Memory B cell (primary cell): Measurements from ENCODE around the gene ZBTB2.
"Not testable (repeated sequence)": the region's sequence is repeated elsewhere in the genome, so short reads cannot be mapped to it uniquely, and the experiment has no call there.

Experiments used
- ATAC-seq: fragments of 150-1000 bp; cut with Tn5 transposase; 2 replicates; pipeline ENCODE4 v1.10.0; 2021; ENCODE audit warnings: low read depth, mild to moderate bottlenecking, moderate library complexity
- DNase-seq, 2 donors: peaks; one replicate each; pipeline ENCODE4 v3.0.0; 2022; ENCODE audit warnings: low spot score in 2 of 2
- H3K27ac Mint-ChIP-seq: one replicate; pipeline ENCODE4 v1.8.0; 2022; ENCODE audit warnings: mild to moderate bottlenecking, moderate library complexity, mixed read lengths
- H3K27me3 Mint-ChIP-seq: one replicate; pipeline ENCODE4 v1.8.0; 2022; ENCODE audit warnings: mixed read lengths
- H3K36me3 Mint-ChIP-seq: one replicate; pipeline ENCODE4 v1.8.0; 2022; ENCODE audit warnings: mild to moderate bottlenecking, mixed read lengths
- H3K4me1 Mint-ChIP-seq: one replicate; pipeline ENCODE4 v1.8.0; 2022; ENCODE audit warnings: mixed read lengths
- H3K4me3 Mint-ChIP-seq: one replicate; pipeline ENCODE4 v1.8.0; 2022; ENCODE audit warnings: mild to moderate bottlenecking, moderate library complexity, mixed read lengths
- H3K9me3 Mint-ChIP-seq: one replicate; pipeline ENCODE4 v1.8.0; 2022; ENCODE audit warnings: mixed read lengths

ZBTB2 gene

DNA sequence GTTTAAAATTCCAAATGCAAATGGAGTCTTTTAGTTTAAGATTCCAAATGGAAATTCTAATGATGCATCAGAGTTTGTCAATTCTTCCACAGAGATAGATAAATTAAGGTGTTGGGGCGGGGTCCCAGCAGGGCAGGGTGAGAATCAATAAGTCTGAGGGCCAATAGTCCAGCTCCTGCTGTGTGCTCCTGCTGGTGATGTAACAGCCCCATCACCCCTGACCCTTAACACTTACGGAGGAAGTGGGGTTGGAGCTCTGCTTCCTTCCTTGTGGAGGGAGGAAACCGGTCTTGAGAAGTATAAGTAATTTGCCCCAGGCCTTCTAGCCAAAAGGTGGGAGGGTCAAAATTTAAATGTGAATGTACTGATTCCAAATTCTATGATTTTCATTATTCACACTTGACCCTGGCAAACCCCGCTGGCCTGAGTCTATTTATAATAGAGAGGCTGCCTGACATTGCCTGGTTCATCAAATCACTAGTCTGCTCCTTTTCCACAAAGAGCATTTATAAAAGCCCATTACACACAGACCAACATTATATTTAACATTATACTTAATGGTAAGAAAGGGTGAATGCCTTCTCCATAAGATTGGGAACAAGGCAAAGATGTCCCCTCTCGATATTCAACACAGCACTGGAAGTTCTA lies 17.2 kb downstream of the ZBTB2 start:
- no peak overlapping the region for H3K27ac Mint-ChIP-seq
- H3K27me3 Mint-ChIP-seq: no peaks in the 10 kb centered on the region
- H3K4me1 Mint-ChIP-seq: peaks cover 29% of the 10 kb centered on the region
- ATAC-seq (no peak), DNase-seq (no peak)
- no peaks in the 10 kb centered on the region for H3K9me3 Mint-ChIP-seq
- peaks cover 21% of the 10 kb centered on the region for H3K36me3 Mint-ChIP-seq
- H3K4me3 Mint-ChIP-seq: no peak overlapping the region

GRCh38 chr6:151372164-151372563 lies 19.2 kb downstream of the ZBTB2 start:
- DNase-seq: no peak
- ATAC-seq: no peak
- H3K4me3 Mint-ChIP-seq: no peak overlapping the region
- H3K36me3 Mint-ChIP-seq: peaks cover 25% of the 10 kb centered on the region
- no peaks in the 10 kb centered on the region for H3K27me3 Mint-ChIP-seq
- H3K9me3 Mint-ChIP-seq: no peaks in the 10 kb centered on the region
- peaks cover 23% of the 10 kb centered on the region for H3K4me1 Mint-ChIP-seq
- no peak overlapping the region for H3K27ac Mint-ChIP-seq

DNA sequence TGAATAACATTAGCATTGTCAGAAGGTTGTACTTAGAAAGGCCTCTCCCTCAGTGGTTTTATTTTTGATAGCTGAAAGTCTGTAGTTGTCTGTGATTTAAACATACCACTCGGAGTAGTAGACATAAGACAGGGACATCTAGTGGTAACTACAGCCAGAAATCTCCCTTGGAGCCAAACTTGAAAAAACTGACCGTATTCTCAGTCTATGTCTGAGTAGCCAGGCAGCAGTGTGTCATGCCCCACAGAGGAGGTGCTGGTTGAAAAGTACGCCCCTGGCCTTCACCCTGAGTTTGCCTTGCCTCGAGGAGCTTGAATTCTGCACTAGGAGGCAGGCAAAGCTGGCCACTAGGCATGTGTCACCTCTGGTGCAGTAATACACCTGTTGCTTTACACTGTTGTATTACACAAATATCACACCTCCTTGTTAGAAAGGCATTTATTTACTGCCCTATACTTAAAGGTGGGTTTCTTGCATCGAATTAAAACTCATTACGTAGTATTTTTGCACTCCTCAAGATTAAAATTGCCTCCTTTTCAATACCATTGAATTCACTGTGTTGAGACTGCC lies 20.8 kb downstream of the ZBTB2 start:
- Mint-ChIP-seq H3K27ac (no peak overlapping the region), H3K27me3 (no peaks in the 10 kb centered on the region), H3K4me3 (no peak overlapping the region), H3K9me3 (no peaks in the 10 kb centered on the region), H3K36me3 (peaks cover 35% of the 10 kb centered on the region), H3K4me1 (peaks cover 11% of the 10 kb centered on the region)
- ATAC-seq (no peak), DNase-seq (no peak)

GRCh38 chr6:151365233-151365632 lies 26.1 kb downstream of the ZBTB2 start:
- Mint-ChIP-seq H3K27ac (no peak overlapping the region), H3K4me1 (no peaks in the 10 kb centered on the region), H3K9me3 (no peaks in the 10 kb centered on the region), H3K36me3 (peaks cover 31% of the 10 kb centered on the region), H3K4me3 (no peak overlapping the region), H3K27me3 (no peaks in the 10 kb centered on the region)
- ATAC-seq: no peak
- DNase-seq: no peak

- ATAC-seq (no peak), DNase-seq (no peak)
- Mint-ChIP-seq H3K9me3 (no peaks in the 10 kb centered on the region), H3K27me3 (no peaks in the 10 kb centered on the region), H3K27ac (no peak overlapping the region), H3K4me3 (no peak overlapping the region), H3K36me3 (peaks cover 12% of the 10 kb centered on the region), H3K4me1 (no peaks in the 10 kb centered on the region)
Observed at GRCh38 chr6:151359486-151359885, 31.9 kb downstream of the ZBTB2 start.

DNA sequence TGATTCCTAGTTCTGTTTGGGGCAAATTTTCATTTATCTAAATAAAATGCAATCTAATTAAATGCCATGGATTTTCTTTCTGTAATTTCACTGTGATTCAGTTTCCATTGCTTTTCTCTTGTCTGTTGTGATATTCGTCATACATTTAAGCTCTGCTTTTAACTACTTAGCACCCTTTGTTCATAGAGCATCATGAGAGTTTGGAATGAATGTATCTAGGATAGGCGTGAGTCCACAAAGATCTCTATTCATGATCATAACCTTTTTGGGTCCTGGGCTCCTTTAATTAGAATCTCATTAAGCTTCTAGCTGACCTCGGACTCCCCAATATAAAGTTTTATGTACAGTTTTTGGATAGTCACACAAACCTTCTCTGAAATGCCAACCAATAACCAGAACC lies 32.9 kb downstream of the ZBTB2 start:
- DNase-seq: no peak
- no peak overlapping the region for H3K4me3 Mint-ChIP-seq
- no peaks in the 10 kb centered on the region for H3K27me3 Mint-ChIP-seq
- H3K27ac Mint-ChIP-seq: no peak overlapping the region
- H3K4me1 Mint-ChIP-seq: no peaks in the 10 kb centered on the region
- H3K36me3 Mint-ChIP-seq: peaks cover 10% of the 10 kb centered on the region
- ATAC-seq: no peak
- H3K9me3 Mint-ChIP-seq: no peaks in the 10 kb centered on the region

DNA sequence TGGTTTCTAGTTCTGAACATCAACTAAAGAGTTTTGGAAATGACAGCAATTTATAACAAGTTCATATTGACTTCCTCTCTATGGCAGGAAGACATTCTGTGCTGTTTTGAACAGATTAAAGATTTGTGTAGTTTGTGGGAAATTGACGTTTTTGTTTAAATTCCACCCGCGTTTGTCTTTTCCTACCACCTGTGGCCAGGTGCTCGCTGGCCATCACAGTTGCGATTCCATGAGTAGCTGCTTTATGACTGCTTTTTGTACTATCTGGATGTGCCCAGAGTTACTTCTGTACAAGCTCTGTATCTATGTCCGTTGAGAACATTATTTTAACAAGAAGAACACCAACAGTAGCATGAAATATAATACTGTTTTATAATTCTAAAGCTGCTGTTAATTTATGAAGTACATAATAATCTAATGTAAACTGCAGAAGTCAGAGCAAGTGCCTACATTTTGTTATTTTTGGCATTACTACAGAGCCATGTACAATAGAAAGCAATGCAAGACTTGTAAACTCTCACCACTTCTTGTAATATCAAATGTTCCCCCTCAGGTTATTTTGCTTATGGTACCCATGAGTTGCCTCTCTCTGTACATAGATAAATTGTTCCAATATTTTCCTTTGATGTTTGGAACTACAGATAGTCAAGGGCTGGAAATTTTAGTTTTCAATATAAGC lies 33.5 kb downstream of the ZBTB2 start:
- ATAC-seq: no peak
- Mint-ChIP-seq H3K36me3 (peaks cover 10% of the 10 kb centered on the region), H3K4me1 (no peaks in the 10 kb centered on the region), H3K27ac (no peak overlapping the region), H3K9me3 (no peaks in the 10 kb centered on the region), H3K27me3 (no peaks in the 10 kb centered on the region), H3K4me3 (no peak overlapping the region)
- DNase-seq: no peak

- H3K36me3 Mint-ChIP-seq, H3K27me3 Mint-ChIP-seq, H3K9me3 Mint-ChIP-seq, DNase-seq, H3K4me1 Mint-ChIP-seq, H3K27ac Mint-ChIP-seq, ATAC-seq, H3K4me3 Mint-ChIP-seq: not testable (repeated sequence)
Observed at GRCh38 chr6:151356983-151357382, 34.4 kb downstream of the ZBTB2 start.

- no peaks in the 10 kb centered on the region for H3K9me3 Mint-ChIP-seq
- DNase-seq (no peak), ATAC-seq (no peak)
- H3K27me3 Mint-ChIP-seq: no peaks in the 10 kb centered on the region
- no peaks in the 10 kb centered on the region for H3K4me1 Mint-ChIP-seq
- H3K4me3 Mint-ChIP-seq: no peak overlapping the region
- H3K36me3 Mint-ChIP-seq: peaks cover 13% of the 10 kb centered on the region
- H3K27ac Mint-ChIP-seq: no peak overlapping the region
Observed at GRCh38 chr6:151353795-151354194, 37.6 kb downstream of the ZBTB2 start.

GRCh38 chr6:151352410-151353396 lies 38.7 kb downstream of the ZBTB2 start:
- Mint-ChIP-seq H3K27me3 (no peaks in the 10 kb centered on the region), H3K4me3 (no peak overlapping the region), H3K27ac (no peak overlapping the region), H3K9me3 (no peaks in the 10 kb centered on the region), H3K36me3 (peaks cover 12% of the 10 kb centered on the region), H3K4me1 (no peaks in the 10 kb centered on the region)
- no peak for DNase-seq
- ATAC-seq: no peak

GRCh38 chr6:151351731-151352130 lies 39.6 kb downstream of the ZBTB2 start:
- ATAC-seq (no peak), DNase-seq (no peak)
- Mint-ChIP-seq H3K36me3 (peaks cover 12% of the 10 kb centered on the region), H3K9me3 (no peaks in the 10 kb centered on the region), H3K4me3 (no peak overlapping the region), H3K27ac (no peak overlapping the region), H3K4me1 (no peaks in the 10 kb centered on the region), H3K27me3 (no peaks in the 10 kb centered on the region)

- no peak overlapping the region for H3K4me3 Mint-ChIP-seq
- no peak overlapping the region for H3K27ac Mint-ChIP-seq
- H3K27me3 Mint-ChIP-seq: no peaks in the 10 kb centered on the region
- no peak for DNase-seq
- H3K9me3 Mint-ChIP-seq: no peaks in the 10 kb centered on the region
- ATAC-seq: no peak
- H3K36me3 Mint-ChIP-seq: peaks cover 12% of the 10 kb centered on the region
- no peaks in the 10 kb centered on the region for H3K4me1 Mint-ChIP-seq
Observed at GRCh38 chr6:151351146-151351700, 40.1 kb downstream of the ZBTB2 start.

DNA sequence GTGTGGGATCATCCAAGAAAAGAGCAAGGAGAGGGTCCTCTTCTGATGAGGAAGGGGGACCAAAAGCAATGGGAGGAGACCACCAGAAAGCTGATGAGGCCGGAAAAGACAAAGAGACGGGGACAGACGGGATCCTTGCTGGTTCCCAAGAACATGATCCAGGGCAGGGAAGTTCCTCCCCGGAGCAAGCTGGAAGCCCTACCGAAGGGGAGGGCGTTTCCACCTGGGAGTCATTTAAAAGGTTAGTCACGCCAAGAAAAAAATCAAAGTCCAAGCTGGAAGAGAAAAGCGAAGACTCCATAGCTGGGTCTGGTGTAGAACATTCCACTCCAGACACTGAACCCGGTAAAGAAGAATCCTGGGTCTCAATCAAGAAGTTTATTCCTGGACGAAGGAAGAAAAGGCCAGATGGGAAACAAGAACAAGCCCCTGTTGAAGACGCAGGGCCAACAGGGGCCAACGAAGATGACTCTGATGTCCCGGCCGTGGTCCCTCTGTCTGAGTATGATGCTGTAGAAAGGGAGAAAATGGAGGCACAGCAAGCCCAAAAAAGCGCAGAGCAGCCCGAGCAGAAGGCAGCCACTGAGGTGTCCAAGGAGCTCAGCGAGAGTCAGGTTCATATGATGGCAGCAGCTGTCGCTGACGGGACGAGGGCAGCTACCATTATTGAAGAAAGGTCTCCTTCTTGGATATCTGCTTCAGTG lies 40.8 kb downstream of the ZBTB2 start:
- Mint-ChIP-seq H3K27ac (no peak overlapping the region), H3K4me1 (no peaks in the 10 kb centered on the region), H3K9me3 (no peaks in the 10 kb centered on the region), H3K36me3 (peaks cover 12% of the 10 kb centered on the region), H3K4me3 (no peak overlapping the region), H3K27me3 (peaks cover 4% of the 10 kb centered on the region)
- no peak for DNase-seq
- ATAC-seq: no peak
